Measurements from ENCODE around the gene NEU4.

Gene NEU4

GRCh38 chr2:241849616-241850543, 40.9 kb downstream of the NEU4 start:
- FAIRE-seq (no peak), DNase-seq (ENCODE audit: insufficient read length, low spot score) (no peak)

DNA sequence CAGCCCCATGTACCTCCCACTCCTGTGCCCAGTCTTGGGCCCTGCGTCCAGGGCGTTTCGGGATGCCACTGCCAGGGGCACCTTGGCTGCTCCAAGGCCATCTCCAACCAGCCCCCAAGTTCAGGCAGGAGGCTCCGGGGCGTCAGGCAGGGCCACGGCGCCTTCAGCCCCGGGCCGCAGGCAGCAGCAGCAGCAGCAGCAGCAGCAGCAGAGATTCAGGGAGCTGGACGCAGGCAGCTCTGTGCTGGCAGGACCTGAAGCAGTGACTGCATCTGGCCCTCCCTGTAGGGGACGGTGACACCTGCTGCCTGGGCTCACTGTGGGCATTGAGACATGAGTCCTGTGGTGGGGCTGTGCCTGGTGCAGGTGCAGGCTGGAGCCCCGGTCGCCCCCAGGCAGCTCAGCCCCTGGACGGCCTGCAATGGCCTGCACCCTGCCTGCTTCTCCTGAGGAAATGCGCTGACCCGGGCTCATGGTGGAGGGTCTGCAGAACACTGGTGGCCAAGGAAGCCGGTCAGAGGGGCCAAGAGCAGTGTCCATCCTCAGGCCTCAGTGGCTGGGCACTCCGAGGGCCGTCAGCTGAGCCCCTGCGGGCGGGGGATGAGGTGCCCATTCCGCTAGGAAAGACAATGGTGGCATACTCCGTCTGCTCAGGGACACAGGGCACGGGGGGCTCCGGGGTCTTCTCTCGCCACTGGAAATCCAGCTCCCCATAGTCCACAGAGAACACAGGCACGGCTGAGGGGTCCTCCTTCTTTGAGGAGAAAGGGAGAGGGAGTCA, 41.7 kb downstream of the NEU4 start:
- DNase-seq (ENCODE audit: insufficient read length, low spot score) (no peak), FAIRE-seq (no peak)

- DNase-seq (ENCODE audit: insufficient read length, low spot score) (no peak), FAIRE-seq (no peak)
Observed at GRCh38 chr2:241851325-241852115, 42.5 kb downstream of the NEU4 start.

- no peak for FAIRE-seq
- no peak for DNase-seq (ENCODE audit: insufficient read length, low spot score)
Observed at GRCh38 chr2:241852116-241852980, 43.4 kb downstream of the NEU4 start.

DNA sequence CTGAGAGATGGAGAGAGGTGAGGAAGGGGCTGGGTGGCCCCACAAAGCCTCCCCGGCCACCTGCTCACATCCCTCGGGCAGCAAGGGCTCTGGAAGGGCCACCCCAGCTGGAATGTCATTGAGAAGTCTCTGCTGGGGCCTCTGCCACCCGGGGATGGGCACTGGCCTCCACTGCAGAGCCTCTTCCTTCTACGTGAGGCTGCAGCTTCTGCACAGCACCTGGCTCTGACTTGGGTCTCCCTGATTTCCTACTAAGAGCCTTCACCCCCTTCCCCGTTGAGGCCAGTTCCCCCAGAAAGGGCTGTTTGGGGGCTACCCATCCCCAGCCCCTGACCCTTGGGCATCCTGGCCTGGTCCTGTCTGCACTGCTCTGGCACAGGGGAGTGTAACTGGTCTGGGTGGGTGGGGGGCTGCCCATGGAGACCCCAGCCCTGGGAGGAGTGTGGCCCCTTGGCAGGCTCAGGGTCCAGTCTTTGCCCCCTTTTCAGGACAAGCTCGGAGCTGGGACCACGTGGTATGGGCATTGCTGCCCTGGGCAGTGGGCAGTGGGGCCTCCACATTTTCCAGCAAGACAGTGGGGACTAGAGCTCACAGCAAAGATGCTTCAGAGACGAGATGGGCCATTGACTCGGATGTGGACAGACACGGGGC, 44.1 kb downstream of the NEU4 start:
- FAIRE-seq = no peak
- no peak for DNase-seq (ENCODE audit: insufficient read length, low spot score)

DNA sequence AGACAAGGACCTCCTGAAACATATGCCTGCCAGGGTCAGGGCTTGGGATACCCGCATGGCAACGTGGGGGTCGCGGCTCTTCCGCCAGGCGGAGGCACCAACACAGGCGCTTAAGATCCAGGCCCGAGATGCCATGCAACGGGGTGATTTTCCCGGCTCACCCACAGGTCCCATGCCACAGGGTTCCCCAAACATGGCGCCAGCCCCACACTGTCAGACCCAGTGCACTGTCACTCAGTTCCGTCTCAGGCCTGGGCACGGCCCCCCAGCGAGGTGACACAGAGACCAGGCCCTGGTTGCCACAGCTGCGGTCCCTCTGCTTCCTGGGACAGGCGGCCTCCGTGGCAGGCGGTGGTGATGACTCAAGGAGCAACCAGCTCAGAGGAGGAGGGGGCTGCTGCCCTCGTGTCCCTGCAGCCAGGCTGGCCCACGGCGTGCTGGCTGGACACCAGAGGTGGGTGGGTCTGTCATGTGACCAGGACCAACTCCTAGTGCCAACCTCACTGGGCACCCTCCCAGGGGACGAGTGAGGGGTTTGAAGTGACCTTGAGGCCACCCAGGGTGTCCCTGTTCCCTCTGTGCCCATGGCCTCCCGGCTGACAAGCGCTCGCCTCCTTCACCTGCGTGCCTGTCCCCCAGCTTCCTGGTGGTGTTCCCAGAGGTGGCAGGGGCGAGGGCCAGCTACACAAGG, 44.8 kb downstream of the NEU4 start:
- FAIRE-seq = no peak
- no peak for DNase-seq (ENCODE audit: insufficient read length, low spot score)

DNA sequence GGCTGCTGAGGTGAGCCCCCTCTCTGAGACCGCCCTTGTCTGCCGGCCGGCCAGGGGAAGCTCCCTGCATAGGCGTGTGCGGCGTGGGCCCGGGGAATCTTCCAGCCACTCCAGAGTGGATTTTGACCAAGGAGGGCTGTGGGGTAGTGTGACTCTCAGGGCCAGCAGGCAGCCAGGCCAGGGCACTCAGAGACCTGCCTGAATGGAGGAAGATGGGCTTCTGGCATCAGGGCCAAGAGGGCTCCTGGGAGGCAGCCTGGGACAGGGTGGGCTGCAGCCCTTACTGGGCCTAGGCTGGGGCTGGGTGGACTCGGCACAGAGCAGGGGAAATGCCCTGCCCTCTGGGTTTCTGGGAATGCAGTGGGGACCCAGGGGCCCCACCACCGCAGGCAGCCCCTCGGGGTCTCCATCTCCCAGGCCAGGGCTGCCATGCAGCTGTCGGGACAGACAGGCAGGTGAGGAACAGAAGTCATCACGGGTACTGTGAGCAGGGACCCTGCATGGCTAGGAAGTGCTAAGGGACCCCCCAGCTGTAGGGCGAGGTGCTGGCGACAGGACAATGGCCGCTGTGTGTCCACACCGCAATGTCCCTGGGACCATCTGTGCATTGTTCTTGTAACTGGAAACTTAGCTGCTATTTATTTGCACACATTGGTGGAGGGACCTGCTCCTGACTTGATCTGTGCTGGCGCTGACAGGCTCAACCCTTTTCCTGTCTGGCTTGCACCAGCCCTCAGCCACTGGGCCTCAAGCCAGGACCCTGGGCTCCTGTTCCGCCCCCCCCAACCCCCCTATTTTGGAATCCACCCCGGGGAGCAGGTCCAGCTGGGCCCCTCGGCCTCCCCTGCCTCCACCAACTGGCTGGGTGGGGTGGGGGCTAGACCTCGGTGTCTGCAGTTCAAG, 45.6 kb downstream of the NEU4 start:
- FAIRE-seq = no peak
- no peak for DNase-seq (ENCODE audit: insufficient read length, low spot score)

DNA sequence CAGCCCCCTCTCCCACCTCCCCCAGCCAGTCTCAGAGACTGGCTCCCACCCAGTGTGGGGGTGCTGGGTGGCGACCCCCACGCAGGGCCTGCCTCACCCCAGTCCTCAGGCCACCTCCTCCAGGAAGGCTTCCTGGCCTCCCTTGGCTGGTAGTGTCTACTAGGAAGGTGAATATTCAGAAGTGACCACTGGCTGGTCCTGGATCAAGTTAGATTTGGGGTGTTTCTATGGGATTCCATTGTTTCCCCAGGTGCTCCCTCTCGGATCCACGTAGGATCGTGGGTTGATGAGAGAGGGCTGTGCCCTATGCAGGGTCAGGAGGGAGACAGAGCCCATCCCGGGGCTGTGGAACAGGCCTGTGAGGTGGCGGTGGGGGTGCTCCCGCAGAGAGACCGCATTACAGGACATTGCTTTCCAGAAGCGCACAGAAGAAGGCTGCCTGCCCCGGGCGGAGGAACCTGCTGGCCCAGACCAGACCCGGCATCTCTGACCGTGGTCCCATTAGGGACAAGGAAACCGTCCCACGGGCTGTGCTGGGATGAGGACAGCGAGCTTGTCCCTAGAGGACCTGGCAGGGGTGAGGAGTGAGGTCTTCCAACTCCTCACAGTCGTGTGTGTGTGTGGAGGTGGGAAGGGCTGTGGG, 46.4 kb downstream of the NEU4 start:
- FAIRE-seq = no peak
- DNase-seq (ENCODE audit: insufficient read length, low spot score) = no peak

- DNase-seq (ENCODE audit: insufficient read length, low spot score) (no peak), FAIRE-seq (no peak)
Observed at GRCh38 chr2:241855888-241856422, 47.0 kb downstream of the NEU4 start.

- DNase-seq (ENCODE audit: insufficient read length, low spot score) = no peak
- FAIRE-seq = no peak
Observed at GRCh38 chr2:241857041-241857541, 48.1 kb downstream of the NEU4 start.

DNA sequence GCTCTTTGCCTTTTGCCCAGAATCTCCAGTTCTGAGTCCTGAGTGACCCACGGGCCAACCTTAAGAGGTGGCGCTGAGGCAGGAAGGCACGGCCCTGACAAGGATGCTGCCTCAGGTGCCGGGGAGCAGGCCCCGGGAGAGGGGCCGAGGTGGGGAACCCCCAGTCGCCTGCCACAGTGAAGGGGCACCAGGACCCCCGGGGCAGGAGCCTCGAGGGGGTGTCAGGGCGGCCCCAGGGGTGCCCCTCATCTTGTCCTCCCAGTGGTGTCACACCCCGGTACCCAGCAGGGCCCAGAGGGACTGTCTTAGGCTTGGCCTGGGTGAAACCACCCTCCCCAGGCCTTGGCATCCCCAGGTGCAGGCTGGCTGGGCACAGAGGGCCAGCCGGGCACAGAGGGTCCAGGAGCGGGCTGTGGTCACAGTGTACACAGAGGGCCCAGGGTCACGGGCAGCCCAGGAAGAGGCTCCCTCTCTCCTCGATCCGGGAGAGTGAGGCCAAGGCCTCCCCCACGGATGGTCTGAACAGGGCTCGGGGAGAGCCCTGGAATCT, 48.7 kb downstream of the NEU4 start:
- FAIRE-seq (no peak), DNase-seq (ENCODE audit: insufficient read length, low spot score) (no peak)

GRCh38 chr2:241858206-241859016, 49.4 kb downstream of the NEU4 start, which contains the start of gene PDCD1:
Gene PDCD1, minus strand, starts transcription at chr2:241858894. Its CDS starts 56 bp downstream, at chr2:241858838.
- FAIRE-seq (no peak), DNase-seq (ENCODE audit: insufficient read length, low spot score) (no peak)

- FAIRE-seq = no peak
Observed at GRCh38 chr2:241859017-241859435, 50.0 kb downstream of the NEU4 start.

DNA sequence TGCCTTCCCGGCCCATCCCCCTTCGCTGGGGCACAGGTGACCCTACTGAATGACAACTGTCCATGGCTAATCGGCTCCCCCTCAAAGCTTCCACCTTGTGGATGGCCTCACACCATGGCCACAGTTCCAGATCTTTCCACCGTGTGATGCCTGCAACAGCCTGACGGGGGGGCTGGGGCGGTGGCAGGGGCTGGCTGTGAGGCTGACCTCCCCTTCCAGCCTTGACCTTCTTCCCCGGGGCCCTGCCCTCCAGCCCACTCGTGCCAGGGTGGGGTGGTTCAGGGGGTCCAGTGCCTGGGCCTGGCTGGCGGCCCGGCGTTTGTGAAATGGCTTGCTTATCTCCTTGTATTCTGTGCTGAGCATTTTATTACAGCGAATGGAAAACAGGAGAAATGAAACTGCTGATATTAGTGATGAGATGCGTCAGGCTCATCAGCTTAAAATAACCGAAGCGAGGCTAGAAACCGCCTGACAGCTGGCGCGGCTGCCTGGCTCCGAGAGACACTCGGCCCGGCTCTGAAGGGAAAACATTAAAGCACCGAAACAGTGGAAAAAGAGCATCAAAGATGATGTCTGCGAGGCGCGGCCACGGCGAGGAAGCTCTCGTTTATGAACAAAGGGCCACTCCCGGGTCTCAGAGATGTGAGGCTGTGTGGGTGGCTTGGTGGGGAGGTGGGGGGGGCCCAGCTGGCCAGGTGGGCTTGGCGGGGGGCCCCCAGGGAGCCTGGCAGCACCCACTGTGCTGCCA, 50.6 kb downstream of the NEU4 start:
- DNase-seq (ENCODE audit: insufficient read length, low spot score) = no peak
- FAIRE-seq = no peak

More at GRCh38 chr2:241859017-241859435, 50.0 kb downstream of the NEU4 start:
- DNase-seq (ENCODE audit: insufficient read length, low spot score) = no peak

Measured in HTR-8/SVneo (cell line).